Measurements from ENCODE around the gene DMD.

Gene DMD

DNA sequence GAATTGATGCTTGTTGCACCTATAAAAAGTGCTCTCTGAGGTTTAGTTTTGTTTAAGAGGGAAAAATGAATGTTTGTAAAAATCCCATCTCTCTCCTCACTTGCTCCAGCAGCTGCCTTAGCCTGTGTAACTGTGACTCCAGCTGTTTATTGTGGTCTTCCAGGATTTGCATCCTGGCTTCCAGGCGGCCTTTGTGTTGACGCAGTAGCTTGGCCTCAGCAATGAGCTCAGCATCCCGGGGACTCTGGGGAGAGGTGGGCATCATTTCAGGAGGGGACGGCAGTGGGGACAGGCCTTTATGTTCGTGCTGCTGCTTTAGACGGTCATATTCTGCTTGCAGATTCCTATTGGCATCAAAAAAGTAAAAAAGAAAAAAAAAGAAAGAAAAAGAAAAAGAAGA lies 2064.2 kb downstream of the DMD start:
- H3K4me3 ChIP-seq (ENCODE audit: low read length), result no peak overlapping the region
- no peak overlapping the region for H3K9ac ChIP-seq (ENCODE audit: low read depth, low read length)
- 0 out of 2 replicates have a peak, but pooled peaks cover 6% of the 10 kb centered on the region for H3K36me3 ChIP-seq (ENCODE audit: insufficient read depth, low read depth, low read length)
- H3K4me1 ChIP-seq (ENCODE audit: insufficient read depth, low read length), result no peaks in the 10 kb centered on the region
- no peak overlapping the region for H3K27ac ChIP-seq (ENCODE audit: low read length)
- H3K27me3 ChIP-seq (ENCODE audit: insufficient read depth, low read length), result no peaks in the 10 kb centered on the region
- H3K9me3 ChIP-seq (ENCODE audit: insufficient read depth, low read depth, low read length), result no peaks in the 10 kb centered on the region

DNA sequence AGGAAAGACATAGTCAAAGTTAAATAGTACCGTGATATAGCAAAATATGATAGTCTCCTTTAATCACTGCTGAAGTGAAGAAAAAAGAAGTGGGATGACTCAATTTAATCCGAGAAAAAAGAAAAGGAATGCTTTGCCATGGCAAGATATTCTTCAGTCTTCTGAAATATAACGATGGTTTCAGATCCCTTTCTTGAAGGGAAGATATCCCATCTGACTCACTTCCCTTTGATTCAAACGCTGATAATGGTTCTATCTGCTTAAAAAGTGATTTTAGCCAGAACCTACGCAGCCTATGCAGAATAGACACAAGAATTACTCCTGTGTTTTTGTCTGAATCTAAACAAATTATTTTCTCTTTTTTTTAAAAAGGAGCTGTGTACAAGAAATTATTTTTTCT lies 2071.4 kb downstream of the DMD start:
- no peaks in the 10 kb centered on the region; the same call in 1 of the 2 replicates for H3K4me1 ChIP-seq (ENCODE audit: insufficient read depth, low read length)
- no peaks in the 10 kb centered on the region for H3K27me3 ChIP-seq (ENCODE audit: insufficient read depth, low read length)
- no peaks in the 10 kb centered on the region for H3K36me3 ChIP-seq (ENCODE audit: insufficient read depth, low read depth, low read length)
- no peak overlapping the region for H3K4me3 ChIP-seq (ENCODE audit: low read length)
- H3K9me3 ChIP-seq (ENCODE audit: insufficient read depth, low read depth, low read length), result no peaks in the 10 kb centered on the region
- H3K27ac ChIP-seq (ENCODE audit: low read length), result no peak overlapping the region
- H3K9ac ChIP-seq (ENCODE audit: low read depth, low read length), result no peak overlapping the region

DNA sequence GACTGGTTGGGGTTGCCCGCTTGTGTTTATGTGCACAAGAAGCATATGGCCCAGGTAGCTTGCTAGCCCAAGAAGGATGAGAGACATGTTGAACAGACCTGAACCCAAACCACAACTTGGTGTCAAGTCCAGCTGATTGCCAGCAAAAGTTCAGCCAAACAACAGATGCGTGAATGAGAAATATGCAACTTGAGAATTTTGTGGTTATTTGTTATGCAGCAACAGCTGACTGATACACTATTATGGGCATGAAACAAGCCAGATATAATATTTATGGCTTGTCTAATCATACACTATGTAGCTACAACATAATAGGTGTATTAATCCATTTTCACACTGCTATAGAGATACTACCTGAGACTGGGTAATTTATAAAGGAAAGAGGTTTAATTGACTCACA lies 2073.2 kb downstream of the DMD start:
- Histone ChIP-seq H3K4me3 (ENCODE audit: low read length) (no peak overlapping the region), H3K9me3 (ENCODE audit: insufficient read depth, low read depth, low read length) (no peaks in the 10 kb centered on the region)

DNA sequence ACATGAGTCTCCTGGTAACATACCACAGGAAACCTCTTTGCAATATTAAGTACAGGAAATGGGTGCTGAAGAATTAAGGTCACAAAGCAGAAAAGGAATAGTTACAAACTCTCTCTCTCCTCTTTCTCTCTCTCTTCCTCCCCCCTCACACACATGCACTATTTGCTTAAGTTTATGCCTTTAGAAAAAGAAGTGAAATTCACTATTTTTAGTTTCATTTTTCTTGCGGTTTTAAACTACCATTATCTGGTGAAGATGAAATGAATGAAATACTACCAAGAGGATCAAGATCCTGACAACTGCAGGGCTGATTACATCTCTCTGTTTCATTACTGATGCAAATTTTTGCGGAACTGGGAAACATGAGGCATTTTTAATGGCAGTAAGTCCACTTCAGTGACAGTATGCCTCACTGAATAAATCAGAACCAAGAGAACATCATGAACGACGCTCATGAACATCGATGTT lies 2075.2 kb downstream of the DMD start:
- Histone ChIP-seq H3K9me3 (ENCODE audit: insufficient read depth, low read depth, low read length) (no peaks in the 10 kb centered on the region), H3K36me3 (ENCODE audit: insufficient read depth, low read depth, low read length) (no peaks in the 10 kb centered on the region), H3K4me3 (ENCODE audit: low read length) (no peak overlapping the region), H3K4me1 (ENCODE audit: insufficient read depth, low read length) (no peaks in the 10 kb centered on the region; the same call in 1 of the 2 replicates), H3K27ac (ENCODE audit: low read length) (no peak overlapping the region), H3K27me3 (ENCODE audit: insufficient read depth, low read length) (no peaks in the 10 kb centered on the region), H3K9ac (ENCODE audit: low read depth, low read length) (no peak overlapping the region)

More for the DNA sequence above, 2073.2 kb downstream of the DMD start:
- no peak overlapping the region for H3K27ac ChIP-seq (ENCODE audit: low read length)
- no peak overlapping the region for H3K9ac ChIP-seq (ENCODE audit: low read depth, low read length)
- no peaks in the 10 kb centered on the region for H3K36me3 ChIP-seq (ENCODE audit: insufficient read depth, low read depth, low read length)
- H3K4me1 ChIP-seq (ENCODE audit: insufficient read depth, low read length), result no peaks in the 10 kb centered on the region; the same call in 1 of the 2 replicates
- no peaks in the 10 kb centered on the region for H3K27me3 ChIP-seq (ENCODE audit: insufficient read depth, low read length)

DNA sequence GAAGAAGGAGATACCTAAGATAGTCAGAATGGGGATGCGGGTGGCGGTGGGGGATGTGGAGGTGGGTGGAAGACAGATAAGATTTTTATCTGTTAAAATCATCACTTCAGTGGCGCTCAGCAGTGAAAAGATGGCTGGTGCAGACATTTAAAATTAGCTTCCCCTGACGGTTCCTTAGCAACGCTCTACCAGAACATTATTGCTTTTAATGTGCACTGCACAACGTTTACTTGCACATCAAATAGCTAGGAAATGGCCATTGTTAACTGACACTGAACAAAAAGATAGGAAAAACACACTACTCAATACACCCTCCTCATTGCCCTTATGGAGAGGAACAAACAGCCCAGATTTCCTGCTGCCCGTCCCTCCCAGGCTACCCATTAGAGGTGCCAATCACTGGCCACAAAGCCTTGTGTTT lies 2078.5 kb downstream of the DMD start:
- Histone ChIP-seq H3K27me3 (ENCODE audit: insufficient read depth, low read length) (no peaks in the 10 kb centered on the region), H3K27ac (ENCODE audit: low read length) (no peak overlapping the region), H3K9ac (ENCODE audit: low read depth, low read length) (no peak overlapping the region), H3K4me1 (ENCODE audit: insufficient read depth, low read length) (no peaks in the 10 kb centered on the region; the same call in 1 of the 2 replicates), H3K9me3 (ENCODE audit: insufficient read depth, low read depth, low read length) (no peaks in the 10 kb centered on the region), H3K4me3 (ENCODE audit: low read length) (no peak overlapping the region), H3K36me3 (ENCODE audit: insufficient read depth, low read depth, low read length) (no peaks in the 10 kb centered on the region)

DNA sequence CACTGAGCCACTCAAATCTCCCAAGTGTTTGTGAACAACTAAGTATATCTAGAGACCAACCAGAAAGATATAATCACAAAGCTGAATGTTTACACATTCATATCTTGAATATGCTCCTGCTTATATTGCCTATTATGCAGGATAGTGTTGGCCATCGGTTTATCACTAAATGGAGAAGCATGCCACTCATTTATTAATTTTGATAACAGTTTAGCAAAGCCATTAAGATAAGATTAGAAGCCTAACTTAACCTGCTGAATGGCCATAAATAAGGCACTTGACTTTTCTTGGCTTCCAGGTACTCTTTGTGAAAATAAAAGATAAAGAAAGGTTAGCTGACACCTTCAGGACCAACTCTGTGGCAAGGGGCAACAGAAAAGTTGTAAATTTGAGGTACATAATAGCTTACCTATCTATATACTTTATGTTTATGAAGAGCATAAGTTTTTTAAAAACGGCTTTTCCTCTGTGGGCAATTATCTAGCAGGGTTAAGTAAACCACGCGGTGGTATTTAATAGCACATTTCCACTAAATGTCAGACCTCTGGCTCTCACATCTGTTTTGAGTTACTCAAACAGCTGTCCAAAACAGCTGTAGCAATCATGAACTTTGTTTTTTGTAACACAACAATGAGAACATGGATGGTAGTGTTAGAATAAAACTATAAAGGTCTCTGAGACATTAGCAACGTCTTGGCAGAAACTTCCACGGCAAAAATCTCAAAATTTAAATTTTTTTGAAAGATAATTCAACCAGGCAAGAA lies 2080.7 kb downstream of the DMD start:
- Histone ChIP-seq H3K9ac (ENCODE audit: low read depth, low read length) (no peak overlapping the region), H3K27me3 (ENCODE audit: insufficient read depth, low read length) (no peaks in the 10 kb centered on the region), H3K27ac (ENCODE audit: low read length) (no peak overlapping the region), H3K9me3 (ENCODE audit: insufficient read depth, low read depth, low read length) (no peaks in the 10 kb centered on the region), H3K4me3 (ENCODE audit: low read length) (no peak overlapping the region), H3K36me3 (ENCODE audit: insufficient read depth, low read depth, low read length) (no peaks in the 10 kb centered on the region), H3K4me1 (ENCODE audit: insufficient read depth, low read length) (no peaks in the 10 kb centered on the region)

DNA sequence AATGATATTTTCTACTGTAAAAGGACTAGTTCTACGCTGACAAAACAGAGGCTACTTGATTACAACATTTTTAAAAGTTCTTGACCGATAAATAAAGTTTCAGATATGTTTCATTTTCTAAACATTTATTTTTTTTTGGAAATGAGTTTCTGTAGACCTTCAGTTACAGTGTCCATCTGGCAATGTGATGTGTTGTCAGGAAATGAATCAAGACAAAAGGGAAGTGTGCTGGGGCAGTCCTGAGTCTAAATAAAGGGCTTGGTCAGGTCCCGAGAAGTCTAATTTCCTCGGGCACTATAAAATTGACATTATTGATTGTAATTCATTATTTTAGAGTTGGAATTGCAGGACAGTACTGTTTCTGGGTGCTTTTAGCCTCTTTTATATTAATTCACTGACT lies 2082.5 kb downstream of the DMD start:
- no peaks in the 10 kb centered on the region for H3K27me3 ChIP-seq (ENCODE audit: insufficient read depth, low read length)
- no peaks in the 10 kb centered on the region for H3K36me3 ChIP-seq (ENCODE audit: insufficient read depth, low read depth, low read length)
- no peak overlapping the region for H3K9ac ChIP-seq (ENCODE audit: low read depth, low read length)
- no peak overlapping the region for H3K4me3 ChIP-seq (ENCODE audit: low read length)
- no peak overlapping the region for H3K27ac ChIP-seq (ENCODE audit: low read length)
- no peaks in the 10 kb centered on the region for H3K4me1 ChIP-seq (ENCODE audit: insufficient read depth, low read length)
- H3K9me3 ChIP-seq (ENCODE audit: insufficient read depth, low read depth, low read length), result no peaks in the 10 kb centered on the region

DNA sequence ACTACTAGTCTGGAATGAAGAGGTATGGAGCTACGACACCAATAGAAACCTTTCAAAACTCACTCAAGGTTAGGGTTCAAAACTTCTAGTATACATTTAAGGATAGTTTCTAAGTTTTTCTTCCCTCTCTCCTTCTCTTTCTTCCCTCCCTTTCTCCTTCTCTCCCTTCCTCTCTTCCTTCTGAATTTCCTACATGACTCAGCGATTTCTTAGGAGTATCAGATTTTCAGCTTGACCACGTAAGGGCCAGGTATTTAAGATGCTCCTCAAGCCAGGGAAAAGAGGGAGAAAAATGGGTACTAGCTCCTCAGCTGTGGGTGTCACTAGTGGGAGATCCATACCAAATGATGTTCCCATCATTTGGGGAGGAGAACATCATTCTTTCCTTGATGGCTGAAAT lies 2083.6 kb downstream of the DMD start:
- Histone ChIP-seq H3K27ac (ENCODE audit: low read length) (no peak overlapping the region), H3K4me1 (ENCODE audit: insufficient read depth, low read length) (no peaks in the 10 kb centered on the region), H3K36me3 (ENCODE audit: insufficient read depth, low read depth, low read length) (no peaks in the 10 kb centered on the region), H3K9ac (ENCODE audit: low read depth, low read length) (no peak overlapping the region), H3K9me3 (ENCODE audit: insufficient read depth, low read depth, low read length) (no peaks in the 10 kb centered on the region), H3K4me3 (ENCODE audit: low read length) (no peak overlapping the region), H3K27me3 (ENCODE audit: insufficient read depth, low read length) (no peaks in the 10 kb centered on the region)

DNA sequence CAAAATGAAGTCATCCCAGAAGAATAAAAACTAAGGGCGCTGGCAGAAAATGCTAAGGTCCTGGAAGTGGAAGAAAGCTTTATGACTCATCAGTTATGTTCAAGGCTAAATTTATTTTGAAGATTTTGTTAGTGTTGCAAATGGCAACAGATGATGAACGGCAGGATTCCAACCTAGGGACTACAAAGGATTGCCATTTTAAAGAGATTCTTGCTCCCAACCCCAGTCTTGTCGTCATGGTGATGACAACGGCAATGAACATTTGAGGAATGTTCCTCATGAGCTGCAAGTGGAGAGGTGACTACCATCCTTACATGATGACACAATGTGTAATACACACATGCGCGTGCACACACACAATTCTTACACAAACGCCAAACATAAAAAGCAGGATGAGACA lies 2085.1 kb downstream of the DMD start:
- no peak overlapping the region for H3K4me3 ChIP-seq (ENCODE audit: low read length)
- H3K9me3 ChIP-seq (ENCODE audit: insufficient read depth, low read depth, low read length), result no peaks in the 10 kb centered on the region
- no peaks in the 10 kb centered on the region for H3K4me1 ChIP-seq (ENCODE audit: insufficient read depth, low read length)
- H3K9ac ChIP-seq (ENCODE audit: low read depth, low read length), result no peak overlapping the region
- H3K27me3 ChIP-seq (ENCODE audit: insufficient read depth, low read length), result no peaks in the 10 kb centered on the region
- no peak overlapping the region for H3K27ac ChIP-seq (ENCODE audit: low read length)
- no peaks in the 10 kb centered on the region for H3K36me3 ChIP-seq (ENCODE audit: insufficient read depth, low read depth, low read length)

DNA sequence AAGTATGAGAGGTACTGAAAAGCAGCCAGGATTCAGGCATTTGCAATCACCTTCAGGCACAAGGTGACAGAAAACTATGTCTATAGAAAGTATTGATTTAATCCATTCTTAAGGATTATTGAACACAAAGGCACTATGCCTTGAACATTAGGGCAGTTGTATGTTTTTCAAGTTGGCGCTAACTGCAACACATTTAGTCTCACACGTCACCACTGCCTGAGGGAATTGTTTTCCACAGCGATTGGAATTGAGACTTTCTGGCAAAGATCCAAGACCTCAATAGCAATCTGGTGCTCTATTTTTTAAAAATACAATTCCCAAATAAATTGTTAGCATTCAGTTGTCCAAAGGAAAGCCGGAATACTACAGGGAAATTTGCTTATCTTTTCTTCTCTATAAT lies 2086.8 kb downstream of the DMD start:
- H3K9me3 ChIP-seq (ENCODE audit: insufficient read depth, low read depth, low read length), result no peaks in the 10 kb centered on the region
- H3K4me3 ChIP-seq (ENCODE audit: low read length), result no peak overlapping the region
- no peaks in the 10 kb centered on the region for H3K27me3 ChIP-seq (ENCODE audit: insufficient read depth, low read length)
- H3K36me3 ChIP-seq (ENCODE audit: insufficient read depth, low read depth, low read length), result no peaks in the 10 kb centered on the region
- no peak overlapping the region for H3K9ac ChIP-seq (ENCODE audit: low read depth, low read length)
- no peak overlapping the region for H3K27ac ChIP-seq (ENCODE audit: low read length)
- H3K4me1 ChIP-seq (ENCODE audit: insufficient read depth, low read length), result no peaks in the 10 kb centered on the region

DNA sequence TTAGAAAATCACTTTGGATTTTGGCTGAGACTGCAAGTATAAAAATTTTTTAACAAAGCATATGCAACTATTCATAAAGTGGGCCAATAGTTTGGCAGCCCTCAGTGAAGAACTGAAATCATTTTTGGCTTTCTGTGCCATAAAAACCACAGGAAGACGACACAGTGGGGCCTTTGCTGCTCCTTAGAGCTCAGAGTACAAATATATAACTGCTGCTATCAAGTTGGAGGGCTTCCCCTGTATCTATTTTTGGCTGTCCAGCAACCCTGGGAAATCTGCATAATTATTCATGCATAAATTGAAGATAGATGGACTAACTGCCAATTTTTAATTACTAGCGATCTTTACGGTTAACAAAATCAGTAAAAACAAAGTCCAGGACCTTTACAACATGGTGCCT lies 2088.0 kb downstream of the DMD start:
- Histone ChIP-seq H3K4me1 (ENCODE audit: insufficient read depth, low read length) (no peaks in the 10 kb centered on the region), H3K36me3 (ENCODE audit: insufficient read depth, low read depth, low read length) (no peaks in the 10 kb centered on the region), H3K27me3 (ENCODE audit: insufficient read depth, low read length) (no peaks in the 10 kb centered on the region), H3K27ac (ENCODE audit: low read length) (no peak overlapping the region), H3K9ac (ENCODE audit: low read depth, low read length) (no peak overlapping the region), H3K4me3 (ENCODE audit: low read length) (no peak overlapping the region), H3K9me3 (ENCODE audit: insufficient read depth, low read depth, low read length) (no peaks in the 10 kb centered on the region)

DNA sequence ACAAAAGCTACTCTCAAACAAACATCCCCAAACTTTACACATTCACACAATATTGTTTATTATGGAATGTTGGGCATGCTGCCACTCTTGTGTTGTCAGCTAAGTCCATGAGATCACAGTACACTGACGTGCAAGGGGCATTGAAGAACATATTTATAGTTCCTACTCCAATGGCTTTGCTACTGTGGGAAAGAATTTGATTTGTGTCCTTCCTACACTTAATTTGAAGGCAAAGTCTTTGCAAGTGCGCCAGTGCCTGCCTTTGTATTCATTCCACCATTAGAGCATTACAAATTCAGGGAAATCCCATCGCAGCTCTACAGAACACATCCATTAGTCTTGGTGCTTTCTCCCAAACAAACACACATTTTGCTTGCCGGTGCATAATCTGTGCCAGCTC lies 2094.1 kb downstream of the DMD start:
- Histone ChIP-seq H3K27me3 (ENCODE audit: insufficient read depth, low read length) (no peaks in the 10 kb centered on the region), H3K36me3 (ENCODE audit: insufficient read depth, low read depth, low read length) (no peaks in the 10 kb centered on the region), H3K4me1 (ENCODE audit: insufficient read depth, low read length) (no peaks in the 10 kb centered on the region)

More for the DNA sequence above, 2094.1 kb downstream of the DMD start:
- Histone ChIP-seq H3K4me3 (ENCODE audit: low read length) (no peak overlapping the region), H3K27ac (ENCODE audit: low read length) (no peak overlapping the region), H3K9ac (ENCODE audit: low read depth, low read length) (no peak overlapping the region), H3K9me3 (ENCODE audit: insufficient read depth, low read depth, low read length) (no peaks in the 10 kb centered on the region)

All from iPS-20b (cell line).